A549 treated with dexamethasone at 1 μM for 4 hours (cell line): Measurements from ENCODE around the gene PSMA5. TPM values are rescaled to one million over a fixed set of nuclear protein-coding genes. Genes with fewer than 3 reads are reported as not detected.

Experiments used
- total RNA-seq: library from RNA; stranded (reverse); fragments of 200-300 nt; extraction: Qiagen RNA extraction; gene quantifications from 5 replicates; pipeline ENCODE4 v1.2.3, GENCODE V29; 2022

Gene PSMA5
- 86.2 to 112 TPM (median 87.9 TPM) in 5 replicates for total RNA-seq

DNA sequence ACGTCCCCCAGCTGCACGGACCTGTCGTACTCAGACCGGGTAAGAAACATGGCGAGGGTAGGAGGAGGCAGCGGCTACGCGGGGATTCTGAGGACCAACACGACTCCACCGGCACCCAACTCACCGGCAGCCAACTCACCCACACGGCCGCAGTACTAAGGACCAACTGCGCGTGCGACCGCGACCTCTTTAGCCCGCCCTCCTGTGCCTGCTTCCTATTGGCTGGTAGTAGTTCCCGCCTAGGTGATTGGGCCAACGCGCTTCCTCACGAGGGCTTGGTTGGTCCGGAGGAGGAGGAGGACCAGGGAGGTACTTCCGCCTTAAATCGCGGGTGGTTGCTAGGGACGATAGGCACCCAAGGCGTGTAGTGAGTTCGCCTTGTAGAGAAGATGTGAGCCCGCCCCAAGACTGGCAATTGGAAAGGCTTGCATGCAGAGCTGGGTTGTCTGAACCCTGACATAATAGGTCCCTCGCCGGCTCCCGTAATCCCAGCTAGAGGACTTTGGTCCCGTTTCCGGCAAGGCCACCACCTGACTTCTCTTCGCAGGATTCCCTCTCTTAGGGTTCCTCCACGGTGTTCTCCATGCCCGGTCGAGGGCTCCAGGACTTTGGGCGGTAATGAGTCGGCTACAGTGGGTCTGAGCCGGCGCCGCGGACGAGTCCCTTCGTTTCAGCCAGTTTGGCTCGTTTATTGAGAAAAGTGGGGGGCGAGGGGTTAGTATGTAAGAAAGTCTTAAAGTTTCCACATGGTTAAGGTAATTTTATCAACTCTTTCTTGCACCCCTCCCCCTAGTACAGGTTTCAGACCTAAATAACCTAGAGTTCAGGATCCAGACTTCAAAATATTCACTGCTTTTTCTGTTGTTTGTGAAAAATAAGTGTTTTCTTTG lies at the start of gene PSMA5:
TSS of gene PSMA5 (minus strand) at position 168 of the 890 bp plus-strand sequence. CDS start at position 50, 118 bp downstream.

DNA sequence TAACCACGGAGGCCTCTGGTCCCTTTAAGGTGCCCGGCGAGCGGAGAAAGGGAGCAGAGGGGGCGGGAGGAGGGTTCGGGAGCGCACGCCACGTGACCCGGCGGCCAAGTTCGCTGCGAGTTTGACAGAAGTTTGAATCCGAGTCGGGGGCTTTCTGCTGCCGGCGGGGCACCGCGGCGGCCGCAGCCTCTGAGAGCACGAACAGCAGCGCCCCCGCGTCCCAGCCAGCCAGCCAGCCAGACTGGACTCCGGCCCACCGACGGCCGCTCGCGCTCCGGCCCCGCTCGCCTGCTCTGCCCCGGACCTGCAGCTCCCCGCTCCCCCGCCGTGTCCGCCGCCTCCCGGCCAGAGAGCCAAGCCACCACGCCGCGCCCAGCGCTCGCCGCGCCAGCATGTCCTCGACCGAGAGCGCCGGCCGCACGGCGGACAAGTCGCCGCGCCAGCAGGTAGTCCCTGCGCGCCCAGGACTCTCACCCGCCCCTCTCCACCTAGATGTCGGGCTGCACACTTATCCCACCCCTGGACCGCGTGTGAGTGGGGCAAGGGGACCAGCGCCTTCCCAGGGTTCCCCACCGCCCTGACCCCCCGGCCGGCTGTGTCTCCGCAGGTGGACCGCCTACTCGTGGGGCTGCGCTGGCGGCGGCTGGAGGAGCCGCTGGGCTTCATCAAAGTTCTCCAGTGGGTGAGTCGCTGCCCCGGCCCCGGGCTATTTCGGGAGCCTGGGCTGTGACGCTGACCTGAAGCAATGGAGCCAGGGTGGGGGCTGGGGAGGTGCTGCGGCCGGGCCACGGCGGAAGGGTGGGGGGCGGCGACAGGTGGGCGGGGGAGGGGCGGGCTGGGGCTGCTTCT lies 40.4 kb upstream of the PSMA5 start, which contains the start of gene SYPL2:
TSS of gene SYPL2 (plus strand) at position 95 of the 849 bp plus-strand sequence. CDS start at position 393, 298 bp downstream.

DNA sequence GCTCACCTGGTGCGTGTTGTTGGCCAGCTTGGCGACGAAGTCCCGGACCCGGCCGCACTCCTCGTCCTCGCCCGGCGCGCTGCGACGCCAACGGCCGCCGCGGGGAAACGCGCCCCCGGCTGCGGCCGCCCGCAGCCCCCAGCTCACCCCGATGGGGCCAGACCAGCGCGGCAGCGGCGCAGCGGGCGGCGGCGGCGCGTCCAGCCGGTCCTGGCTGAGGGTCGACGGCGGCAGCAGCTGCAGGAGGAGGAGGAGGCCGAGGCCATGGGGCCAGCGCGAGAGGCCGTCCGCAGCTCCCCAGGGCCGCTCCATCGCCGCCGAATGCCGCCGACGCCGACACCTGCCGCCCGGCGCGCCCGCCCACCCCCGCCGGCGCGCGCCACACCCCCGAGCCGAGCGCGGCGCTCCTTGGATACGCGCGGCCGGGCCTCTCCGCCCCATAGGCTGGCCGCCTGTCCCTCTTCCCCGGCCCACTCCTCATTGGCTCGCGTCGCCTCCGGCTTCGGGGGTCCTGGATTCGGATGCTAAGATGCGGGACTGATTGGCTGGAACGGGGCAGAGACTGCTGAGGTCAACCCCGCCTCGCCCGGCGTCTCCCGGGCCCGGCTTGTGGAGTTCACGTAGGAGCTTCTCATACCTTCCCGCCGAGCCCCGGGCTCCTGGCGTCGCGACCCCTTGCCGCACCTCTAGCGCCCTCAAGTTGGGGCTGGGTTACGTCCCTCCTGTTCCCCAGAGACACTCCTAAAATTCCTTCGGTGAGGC lies 28.5 kb downstream of the PSMA5 start, which contains the start of gene SORT1:
TSS of gene SORT1 (minus strand) at position 338 of the 762 bp plus-strand sequence. CDS start at position 312, 26 bp downstream.

Other genes with a start within 250 kb of the PSMA5 start
- 95.3 to 100 TPM (median 97.7 TPM) in 5 replicates for gene SARS1, start 212.5 kb downstream of the PSMA5 start, total RNA-seq
- 2.9 to 5.6 TPM (median 5.2 TPM) in 5 replicates for gene CELSR2, start 176.9 kb downstream of the PSMA5 start, total RNA-seq
- gene PSRC1, start 143.3 kb downstream of the PSMA5 start, total RNA-seq: 16.6 to 22.7 TPM (median 20.9 TPM) in 5 replicates
- 0.09 to 0.12 TPM in 2 of 5 replicates, not detected in the others for gene MYBPHL, start 119.4 kb downstream of the PSMA5 start, total RNA-seq
- 4.4 to 5.4 TPM (median 5.1 TPM) in 5 replicates for gene SORT1, start 28.5 kb downstream of the PSMA5 start, total RNA-seq
- gene SYPL2, start 40.1 kb upstream of the PSMA5 start, total RNA-seq: 0.09 to 0.17 TPM (median 0.11 TPM) in 5 replicates
- 1.4 to 2.4 TPM (median 2.1 TPM) in 5 replicates for gene ATXN7L2, start 57.5 kb upstream of the PSMA5 start, total RNA-seq
- 3.8 to 5.1 TPM (median 4.5 TPM) in 5 replicates for gene CYB561D1, start 67.6 kb upstream of the PSMA5 start, total RNA-seq
- 0.99 to 1.7 TPM (median 1.4 TPM) in 5 replicates for gene AMIGO1, start 83.3 kb upstream of the PSMA5 start, total RNA-seq
- gene GPR61, start 113.4 kb upstream of the PSMA5 start, total RNA-seq: 0.06 TPM in 1 of 5 replicates, not detected in the others
- gene GNAI3, start 122.2 kb upstream of the PSMA5 start, total RNA-seq: 5.1 to 5.8 TPM (median 5.5 TPM) in 5 replicates
- 0.08 to 0.38 TPM (median 0.15 TPM) in 5 replicates for gene GNAT2, start 193.2 kb upstream of the PSMA5 start, total RNA-seq
- gene AMPD2, start 193.4 kb upstream of the PSMA5 start, total RNA-seq: 15.4 to 21.8 TPM (median 21.7 TPM) in 5 replicates
- 8.3 to 10.3 TPM (median 9.3 TPM) in 5 replicates for gene GSTM4, start 229.7 kb upstream of the PSMA5 start, total RNA-seq
- gene GSTM2, start 241.6 kb upstream of the PSMA5 start, total RNA-seq: 2.7 to 4.8 TPM (median 3.5 TPM) in 5 replicates